AG04450 (cell line): Measurements from ENCODE around the gene CAPN5. TPM values are rescaled to one million over a fixed set of nuclear protein-coding genes. Genes with fewer than 3 reads are reported as not detected.

Source experiments
- CTCF ChIA-PET: fragments of 300-600, 350-600 bp; formaldehyde crosslinking; extraction: SDS; loops from one replicate; lab custom pipeline; 2022; ENCODE audit warnings: antibody characterized with exemption, inconsistent platforms; lab: Charles Lee
- POLR2A ChIA-PET: fragments of 350-600 bp; formaldehyde crosslinking; extraction: SDS; loops from one replicate; lab custom pipeline; 2021; ENCODE audit warnings: antibody characterized with exemption, inconsistent platforms; lab: Yijun Ruan, JAX
- DNase-seq: peaks from one replicate; pipeline ENCODE4 v3.0.0-alpha.2; 2011; ENCODE audit warnings: low read depth, low spot score
- H3K27ac ChIP-seq: one replicate; pipeline ENCODE4 v1.5.1; 2012; ENCODE audit warnings: low read depth, low read length, control low read depth
- H3K27me3 ChIP-seq: one replicate; pipeline ENCODE4 v1.6.0; 2012; ENCODE audit warnings: low read length; ENCODE audit not compliant: control insufficient read depth, insufficient read depth
- H3K4me3 ChIP-seq: 2 replicates; pipeline ENCODE4 v1.5.1; 2011; ENCODE audit warnings: mild to moderate bottlenecking, low read depth, low read length, control low read depth
- H3K9me3 ChIP-seq: 2 replicates; pipeline ENCODE4 v1.5.1; 2012; ENCODE audit warnings: low read length; ENCODE audit not compliant: control insufficient read depth, insufficient read depth
- polyA plus RNA-seq: library from polyadenylated mRNA; depleted of rRNA; stranded (reverse); fragments of >200 nt; gene quantifications from 2 replicates; pipeline ENCODE4 v1.2.3, GENCODE V29; 2011
- TF ChIP-seq, protein P1 (sequence below): IDR thresholded peaks from 2 replicates; pipeline ENCODE4 v1.5.1; 2011; ENCODE audit warnings: low read depth, low read length, control low read depth, inconsistent platforms

Gene CAPN5
- polyA plus RNA-seq, 1 experiment = 18.6 TPM

GRCh38 chr11:77154381-77155081 is 87.8 kb downstream of the CAPN5 start:
- CTCF ChIA-PET = interaction anchor here (1.6 kb wide), 1 partner anchor 28 kb away, joined by 4 read pairs; no protein-coding TSS in a partner anchor

DNA sequence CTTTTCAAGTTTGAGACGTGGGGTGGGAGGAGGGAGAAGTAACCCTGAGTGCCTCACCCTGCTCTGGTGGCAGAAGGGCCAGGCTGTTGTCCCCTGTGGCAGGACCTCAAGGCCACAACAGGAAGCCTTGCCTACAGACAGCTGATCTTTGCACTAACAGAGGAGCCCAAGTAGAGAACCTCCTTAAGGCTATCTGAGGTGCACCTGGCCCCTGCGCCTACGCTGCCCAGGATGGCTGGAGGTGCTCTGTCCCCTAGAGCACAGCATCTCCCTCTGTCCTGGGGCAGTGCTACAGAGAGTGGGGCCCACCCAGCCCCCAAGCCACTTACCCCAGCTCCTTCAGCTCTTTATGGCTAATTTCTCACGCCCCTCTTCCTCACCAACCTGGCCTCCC is 88.3 kb downstream of the CAPN5 start:
- POLR2A ChIA-PET = no interaction called here
- DNase-seq = no peak
- CTCF ChIA-PET = interaction anchor here (1.0 kb wide), 1 partner anchor 33 kb away, joined by 3 read pairs; no protein-coding TSS in a partner anchor
- TF ChIP-seq, protein P1, sequence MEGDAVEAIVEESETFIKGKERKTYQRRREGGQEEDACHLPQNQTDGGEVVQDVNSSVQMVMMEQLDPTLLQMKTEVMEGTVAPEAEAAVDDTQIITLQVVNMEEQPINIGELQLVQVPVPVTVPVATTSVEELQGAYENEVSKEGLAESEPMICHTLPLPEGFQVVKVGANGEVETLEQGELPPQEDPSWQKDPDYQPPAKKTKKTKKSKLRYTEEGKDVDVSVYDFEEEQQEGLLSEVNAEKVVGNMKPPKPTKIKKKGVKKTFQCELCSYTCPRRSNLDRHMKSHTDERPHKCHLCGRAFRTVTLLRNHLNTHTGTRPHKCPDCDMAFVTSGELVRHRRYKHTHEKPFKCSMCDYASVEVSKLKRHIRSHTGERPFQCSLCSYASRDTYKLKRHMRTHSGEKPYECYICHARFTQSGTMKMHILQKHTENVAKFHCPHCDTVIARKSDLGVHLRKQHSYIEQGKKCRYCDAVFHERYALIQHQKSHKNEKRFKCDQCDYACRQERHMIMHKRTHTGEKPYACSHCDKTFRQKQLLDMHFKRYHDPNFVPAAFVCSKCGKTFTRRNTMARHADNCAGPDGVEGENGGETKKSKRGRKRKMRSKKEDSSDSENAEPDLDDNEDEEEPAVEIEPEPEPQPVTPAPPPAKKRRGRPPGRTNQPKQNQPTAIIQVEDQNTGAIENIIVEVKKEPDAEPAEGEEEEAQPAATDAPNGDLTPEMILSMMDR = no peak
- Histone ChIP-seq H3K27ac (no peak overlapping the region), H3K4me3 (no peak overlapping the region), H3K9me3 (no peaks in the 10 kb centered on the region; the same call in 1 of the 2 replicates), H3K27me3 (peaks cover 37% of the 10 kb centered on the region)

More at GRCh38 chr11:77154381-77155081, 87.8 kb downstream of the CAPN5 start:
- Histone ChIP-seq H3K27ac (no peak overlapping the region), H3K9me3 (no peaks in the 10 kb centered on the region), H3K4me3 (no peak overlapping the region), H3K27me3 (peaks cover 35% of the 10 kb centered on the region)
- no peak for DNase-seq
- TF ChIP-seq, protein P1 = no peak
- POLR2A ChIA-PET = no interaction called here

GRCh38 chr11:77155556-77156130 is 88.9 kb downstream of the CAPN5 start:
- DNase-seq = no peak
- TF ChIP-seq, protein P1 = no peak
- Histone ChIP-seq H3K27me3 (peaks cover 36% of the 10 kb centered on the region), H3K4me3 (no peak overlapping the region), H3K27ac (no peak overlapping the region), H3K9me3 (no peaks in the 10 kb centered on the region; the same call in 1 of the 2 replicates)
- ChIA-PET CTCF (interaction anchor here (0.5 to 1.0 kb wide), 2 partner anchors 32 to 108 kb away, joined by 3 read pairs; no protein-coding TSS in a partner anchor), POLR2A (no interaction called here)

GRCh38 chr11:77156396-77157195 is 89.8 kb downstream of the CAPN5 start:
- ChIA-PET POLR2A (no interaction called here), CTCF (no interaction called here)
- TF ChIP-seq, protein P1 = no peak

More at GRCh38 chr11:77156396-77157195, 89.8 kb downstream of the CAPN5 start:
- Histone ChIP-seq H3K27me3 (peaks cover 34% of the 10 kb centered on the region), H3K4me3 (no peak overlapping the region), H3K27ac (no peak overlapping the region), H3K9me3 (no peaks in the 10 kb centered on the region; the same call in 1 of the 2 replicates)
- no peak for DNase-seq
